Activated naive CD8-positive, alpha-beta T cell treated with anti-CD3 and anti-CD28 coated beads, Interleukin-2, amount 10 ng/mL, durations not matched to agents 7 days and 5 days (primary cell): ENCODE results near the gene GATC. TPM values are rescaled to one million over a fixed set of nuclear protein-coding genes. Genes with fewer than 3 reads are reported as not detected.
A peak's percentile ranks its signal among the peaks of the same experiment; 100 is the strongest.

Experiments used
- ATAC-seq: fragments of 150-1000 bp; cut with Tn5 transposase; one replicate; pipeline ENCODE4 v1.10.0; 2021; ENCODE audit warnings: low read depth, moderate library complexity
- POLR2A ChIA-PET: fragments of 350-600 bp; sonication (Branson Sonifier 250); formaldehyde crosslinking; loops from one replicate; lab custom pipeline; 2021; ENCODE audit warnings: antibody characterized with exemption; lab: Charles Lee
- DNase-seq: peaks from one replicate; pipeline ENCODE4 v3.0.0; 2021
- H3K27ac Mint-ChIP-seq: one replicate; pipeline ENCODE4 v1.8.0; 2022; ENCODE audit warnings: mild to moderate bottlenecking, mixed read lengths
- H3K27me3 Mint-ChIP-seq: one replicate; pipeline ENCODE4 v1.8.0; 2022; ENCODE audit warnings: mild to moderate bottlenecking, moderate library complexity, mixed read lengths
- H3K36me3 Mint-ChIP-seq: one replicate; pipeline ENCODE4 v1.8.0; 2021; ENCODE audit warnings: mild to moderate bottlenecking, mixed read lengths
- H3K4me1 Mint-ChIP-seq: one replicate; pipeline ENCODE4 v1.8.0; 2021; ENCODE audit warnings: mixed read lengths
- H3K4me3 Mint-ChIP-seq: one replicate; pipeline ENCODE4 v1.8.0; 2022; ENCODE audit warnings: mild to moderate bottlenecking, moderate library complexity, mixed read lengths
- H3K9me3 Mint-ChIP-seq: one replicate; pipeline ENCODE4 v1.8.0; 2021; ENCODE audit warnings: mixed read lengths
- total RNA-seq, 2 experiments: library from RNA; stranded (reverse); gene quantifications; one replicate each; pipeline ENCODE4 v1.2.3, GENCODE V29; 2021

GATC gene
- total RNA-seq, 2 experiments from 2014 or later: 26.4 to 31.3 TPM

- POLR2A ChIA-PET: no interaction called here
These were observed 28.2 kb upstream of the GATC start for GRCh38 chr12:120417917-120418580.

GRCh38 chr12:120421701-120422100, 24.5 kb upstream of the GATC start:
- POLR2A ChIA-PET: interaction anchor here (0.6 kb wide), 1 partner anchor 464 kb away, joined by 4 read pairs; no protein-coding TSS in a partner anchor
- no peak for ATAC-seq
- Mint-ChIP-seq H3K27ac (no peak overlapping the region), H3K27me3 (peaks cover 12% of the 10 kb centered on the region), H3K9me3 (no peaks in the 10 kb centered on the region), H3K4me1 (no peaks in the 10 kb centered on the region), H3K36me3 (no peaks in the 10 kb centered on the region), H3K4me3 (no peak overlapping the region)
- no peak for DNase-seq

More at GRCh38 chr12:120417917-120418580, 28.2 kb upstream of the GATC start:
- Mint-ChIP-seq H3K9me3 (no peaks in the 10 kb centered on the region), H3K4me1 (no peaks in the 10 kb centered on the region), H3K36me3 (no peaks in the 10 kb centered on the region), H3K4me3 (no peak overlapping the region), H3K27ac (no peak overlapping the region), H3K27me3 (peaks cover 14% of the 10 kb centered on the region)
- no peak for ATAC-seq
- DNase-seq: no peak

- Mint-ChIP-seq H3K4me1 (no peaks in the 10 kb centered on the region), H3K36me3 (no peaks in the 10 kb centered on the region), H3K27me3 (peaks cover 5% of the 10 kb centered on the region), H3K27ac (no peak overlapping the region), H3K4me3 (no peak overlapping the region), H3K9me3 (no peaks in the 10 kb centered on the region)
- no peak for DNase-seq
- ATAC-seq: no peak
- POLR2A ChIA-PET: interaction anchor here (0.6 kb wide), 2 partner anchors 58 to 233 kb away, joined by 3 read pairs; no protein-coding TSS in a partner anchor
These were observed 23.3 kb upstream of the GATC start for GRCh38 chr12:120422892-120423456.

GRCh38 chr12:120425797-120426196, 20.4 kb upstream of the GATC start:
- peaks cover 2% of the 10 kb centered on the region for H3K4me1 Mint-ChIP-seq
- no peak for DNase-seq
- H3K9me3 Mint-ChIP-seq: no peaks in the 10 kb centered on the region
- no peak overlapping the region for H3K27ac Mint-ChIP-seq
- H3K4me3 Mint-ChIP-seq: no peak overlapping the region
- POLR2A ChIA-PET: no interaction called here
- no peaks in the 10 kb centered on the region for H3K36me3 Mint-ChIP-seq
- no peak for ATAC-seq
- peaks cover 3% of the 10 kb centered on the region for H3K27me3 Mint-ChIP-seq

- no peak overlapping the region for H3K4me3 Mint-ChIP-seq
- no peaks in the 10 kb centered on the region for H3K9me3 Mint-ChIP-seq
- peaks cover 2% of the 10 kb centered on the region for H3K27me3 Mint-ChIP-seq
- H3K4me1 Mint-ChIP-seq: peaks cover 10% of the 10 kb centered on the region
- H3K27ac Mint-ChIP-seq: no peak overlapping the region
- POLR2A ChIA-PET: interaction anchor here (0.6 kb wide), 1 partner anchor 1414 kb away, joined by 3 read pairs; no protein-coding TSS in a partner anchor
- DNase-seq (no peak), ATAC-seq (no peak)
- no peaks in the 10 kb centered on the region for H3K36me3 Mint-ChIP-seq
These were observed 17.5 kb upstream of the GATC start for GRCh38 chr12:120428597-120429229.

GRCh38 chr12:120429368-120429767, 16.9 kb upstream of the GATC start:
- POLR2A ChIA-PET: no interaction called here
- Mint-ChIP-seq H3K27me3 (no peaks in the 10 kb centered on the region), H3K9me3 (no peaks in the 10 kb centered on the region), H3K36me3 (no peaks in the 10 kb centered on the region), H3K4me1 (peaks cover 10% of the 10 kb centered on the region), H3K27ac (no peak overlapping the region), H3K4me3 (no peak overlapping the region)
- DNase-seq: no peak
- no peak for ATAC-seq

- Mint-ChIP-seq H3K27me3 (no peaks in the 10 kb centered on the region), H3K27ac (no peak overlapping the region), H3K36me3 (no peaks in the 10 kb centered on the region), H3K4me3 (no peak overlapping the region), H3K4me1 (peaks cover 12% of the 10 kb centered on the region), H3K9me3 (no peaks in the 10 kb centered on the region)
- POLR2A ChIA-PET: interaction anchor here (0.6 to 1.1 kb wide), 2 partner anchors 107 to 141 kb away, joined by 3 to 4 read pairs; partner anchors contain the start of gene RNU4-2
- ATAC-seq: no peak
- DNase-seq: no peak
These were observed 13.3 kb upstream of the GATC start for GRCh38 chr12:120432772-120433525.

GRCh38 chr12:120437735-120438494, 8.3 kb upstream of the GATC start, which contains the start of gene COX6A1:
Gene COX6A1 (plus strand): TSS chr12:120438113. CDS start chr12:120438127, 14 bp downstream.
- H3K4me3 Mint-ChIP-seq: peak within 1 kb of the TSS; percentile 99
- peak within 1 kb of the TSS; percentile 95 for H3K27ac Mint-ChIP-seq
- H3K36me3 Mint-ChIP-seq: peaks cover 6% of the 10 kb centered on the region
- H3K9me3 Mint-ChIP-seq: no peaks in the 10 kb centered on the region
- no peaks in the 10 kb centered on the region for H3K27me3 Mint-ChIP-seq
- POLR2A ChIA-PET: interaction anchor here (0.6 to 2.2 kb wide), 10 partner anchors 27 to 249 kb away, joined by 3 to 12 read pairs (median 4); partner anchors contain the start of genes MLEC, RNU4-1, RNU4-2 and RPLP0
- DNase-seq: peak; percentile 91
- H3K4me1 Mint-ChIP-seq: peaks cover 26% of the 10 kb centered on the region
- ATAC-seq: peak; percentile 97

GRCh38 chr12:120438495-120439198, 7.6 kb upstream of the GATC start:
- peaks cover 21% of the 10 kb centered on the region for H3K4me1 Mint-ChIP-seq
- ATAC-seq: no peak
- H3K9me3 Mint-ChIP-seq: no peaks in the 10 kb centered on the region
- POLR2A ChIA-PET: interaction anchor here (0.6 to 2.2 kb wide), 11 partner anchors 9 to 471 kb away, joined by 3 to 12 read pairs (median 5); partner anchors contain the start of genes MLEC, RNU4-2 and SRSF9
- peak overlapping the region; percentile 95 for H3K27ac Mint-ChIP-seq
- DNase-seq: no peak
- H3K36me3 Mint-ChIP-seq: peaks cover 6% of the 10 kb centered on the region
- H3K27me3 Mint-ChIP-seq: no peaks in the 10 kb centered on the region
- peak overlapping the region; percentile 99 for H3K4me3 Mint-ChIP-seq

GRCh38 chr12:120439646-120440247, 6.5 kb upstream of the GATC start:
- Mint-ChIP-seq H3K27ac (peak overlapping the region; percentile 32), H3K4me1 (peaks cover 26% of the 10 kb centered on the region)

GRCh38 chr12:120444676-120445075, 1.6 kb upstream of the GATC start:
- Mint-ChIP-seq H3K27me3 (no peaks in the 10 kb centered on the region), H3K4me1 (peaks cover 33% of the 10 kb centered on the region), H3K36me3 (peaks cover 22% of the 10 kb centered on the region), H3K9me3 (no peaks in the 10 kb centered on the region), H3K4me3 (peak overlapping the region; percentile 92), H3K27ac (peak overlapping the region; percentile 96)
- DNase-seq (no peak), ATAC-seq (no peak)
- POLR2A ChIA-PET: interaction anchor here (0.9 to 1.4 kb wide), 2 partner anchors 24 to 25 kb away, joined by 3 to 4 read pairs; partner anchors contain the start of gene SRSF9

More at GRCh38 chr12:120439646-120440247, 6.5 kb upstream of the GATC start:
- Mint-ChIP-seq H3K27me3 (no peaks in the 10 kb centered on the region), H3K4me3 (peak overlapping the region; percentile 53), H3K9me3 (no peaks in the 10 kb centered on the region), H3K36me3 (peaks cover 10% of the 10 kb centered on the region)
- peak; percentile 46 for DNase-seq
- peak; percentile 30 for ATAC-seq
- POLR2A ChIA-PET: interaction anchor here (1.0 to 1.4 kb wide), 4 partner anchors 29 to 239 kb away, joined by 3 to 5 read pairs (median 4); partner anchors contain the start of genes DYNLL1, RPLP0 and SRSF9
